IMR-90 (cell line): ENCODE results near the gene GFER. TPM values are rescaled to one million over a fixed set of nuclear protein-coding genes. Genes with fewer than 3 reads are reported as not detected.

Experiments used
- ATAC-seq: fragments of 200-7000 bp; cut with Tn5 transposase; 2 replicates; pipeline ENCODE4 v1.9.1; 2020; ENCODE audit warnings: low read depth, mild to moderate bottlenecking, moderate library complexity
- BruUV-seq: library from RNA; stranded (reverse); fragments of 400-500 nt; replicated peaks from 2 replicates; lab custom pipeline; 2021; lab: Mats Ljungman, UMichigan
- CTCF ChIA-PET: fragments of 300-600 bp; formaldehyde crosslinking; extraction: SDS; loops from one replicate; lab custom pipeline; 2021; ENCODE audit warnings: antibody characterized with exemption; lab: Yijun Ruan, JAX
- POLR2A ChIA-PET: fragments of 300-600 bp; sonication (Branson Sonifier 250); formaldehyde crosslinking; loops from one replicate; lab custom pipeline; 2022; ENCODE audit warnings: antibody characterized with exemption; ENCODE audit not compliant: unreplicated experiment; lab: Charles Lee
- DNase-seq: peaks from one replicate; pipeline ENCODE4 v3.0.0; 2013
- H2AFZ ChIP-seq: replicated peaks from 2 replicates; pipeline ENCODE3; 2013; ENCODE audit warnings: low read length, mild to moderate bottlenecking; ENCODE audit not compliant: poor library complexity
- H2AK5ac ChIP-seq: 2 replicates; pipeline ENCODE4 v1.6.1; 2013; ENCODE audit warnings: low read depth, low read length, inconsistent platforms
- H2AK9ac ChIP-seq: replicated peaks from 2 replicates; pipeline ENCODE3; 2013; ENCODE audit warnings: mild to moderate bottlenecking, low read depth, low read length, moderate library complexity; ENCODE audit not compliant: poor library complexity
- H2BK120ac ChIP-seq: 2 replicates; pipeline ENCODE4 v1.6.1; 2013; ENCODE audit warnings: low read depth, low read length, inconsistent platforms
- H2BK15ac ChIP-seq: 3 replicates; pipeline ENCODE4 v1.6.1; 2013; ENCODE audit warnings: low read depth, low read length, inconsistent platforms
- H2BK20ac ChIP-seq: 2 replicates; pipeline ENCODE4 v1.6.1; 2013; ENCODE audit warnings: low read depth, mild to moderate bottlenecking, inconsistent platforms, low read length, moderate library complexity
- H2BK5ac ChIP-seq: 2 replicates; pipeline ENCODE4 v1.6.1; 2013; ENCODE audit warnings: mild to moderate bottlenecking, low read depth, low read length, inconsistent platforms; ENCODE audit not compliant: poor library complexity, severe bottlenecking
- H3K14ac ChIP-seq: replicated peaks from 2 replicates; pipeline ENCODE4 v1.6.1; 2013; ENCODE audit warnings: low read depth, low read length, inconsistent platforms
- H3K18ac ChIP-seq: 2 replicates; pipeline ENCODE4 v1.6.1; 2013; ENCODE audit warnings: low read depth, low read length, control low read depth
- H3K23ac ChIP-seq: 2 replicates; pipeline ENCODE4 v1.6.1; 2013; ENCODE audit warnings: low read depth, low read length, inconsistent platforms
- H3K27ac ChIP-seq: 2 replicates; pipeline ENCODE4 v1.5.1; 2013; ENCODE audit warnings: mild to moderate bottlenecking, control low read depth, low read length; ENCODE audit not compliant: insufficient read depth
- H3K27me3 ChIP-seq: 2 replicates; pipeline ENCODE4 v1.6.1; 2013; ENCODE audit warnings: low read length; ENCODE audit not compliant: control insufficient read depth, insufficient read depth
- H3K36me3 ChIP-seq: 2 replicates; pipeline ENCODE4 v1.6.1; 2013; ENCODE audit warnings: low read length, mixed read lengths; ENCODE audit not compliant: control insufficient read depth, insufficient read depth
- H3K4ac ChIP-seq: 2 replicates; pipeline ENCODE4 v1.6.1; 2013; ENCODE audit warnings: low read depth, low read length, inconsistent platforms
- H3K4me1 ChIP-seq: 2 replicates; pipeline ENCODE4 v1.6.1; 2013; ENCODE audit warnings: low read length, mixed read lengths; ENCODE audit not compliant: control insufficient read depth, insufficient read depth
- H3K4me2 ChIP-seq: 2 replicates; pipeline ENCODE4 v1.6.1; 2013; ENCODE audit warnings: low read depth, mild to moderate bottlenecking, control low read depth, low read length, moderate library complexity
- H3K4me3 ChIP-seq: 2 replicates; pipeline ENCODE4 v1.5.1; 2013; ENCODE audit warnings: low read depth, mild to moderate bottlenecking, control low read depth, low read length, moderate library complexity; ENCODE audit not compliant: insufficient read depth
- H3K56ac ChIP-seq: 2 replicates; pipeline ENCODE4 v1.6.1; 2013; ENCODE audit warnings: low read length, inconsistent platforms; ENCODE audit not compliant: insufficient read depth; ENCODE audit errors: extremely low read depth
- H3K79me1 ChIP-seq, 2 experiments: 2 replicates each; pipeline ENCODE4 v1.6.1; 2013; ENCODE audit warnings: low read length in 2 of 2, inconsistent platforms in 1 of 2, low read depth in 1 of 2
- H3K9ac ChIP-seq: 2 replicates; pipeline ENCODE4 v1.6.1; 2013; ENCODE audit warnings: low read depth, low read length, control low read depth
- H3K9me1 ChIP-seq: 2 replicates; pipeline ENCODE4 v1.6.1; 2013; ENCODE audit warnings: low read length, inconsistent platforms; ENCODE audit not compliant: insufficient read depth
- H3K9me3 ChIP-seq: 2 replicates; pipeline ENCODE4 v1.6.1; 2013; ENCODE audit warnings: low read length; ENCODE audit not compliant: control insufficient read depth, insufficient read depth
- H4K20me1 ChIP-seq: 2 replicates; pipeline ENCODE4 v1.6.1; 2013; ENCODE audit warnings: low read length, inconsistent platforms; ENCODE audit not compliant: insufficient read depth
- H4K5ac ChIP-seq: 2 replicates; pipeline ENCODE4 v1.6.1; 2013; ENCODE audit warnings: mild to moderate bottlenecking, low read depth, low read length, control low read depth
- H4K8ac ChIP-seq, 2 experiments: 2 replicates each; pipeline ENCODE4 v1.6.1; 2013; ENCODE audit warnings: low read depth in 2 of 2, low read length in 2 of 2, control low read depth in 1 of 2, inconsistent platforms in 1 of 2
- H4K91ac ChIP-seq: 2 replicates; pipeline ENCODE4 v1.6.1; 2013; ENCODE audit warnings: low read depth, low read length, inconsistent platforms; ENCODE audit not compliant: insufficient read depth
- BHLHE40 ChIP-seq: fragments of 150-350 bp; IDR thresholded peaks from 2 replicates; pipeline ENCODE4 v1.6.1; 2016; ENCODE audit warnings: mild to moderate bottlenecking, low read depth, low read length
- CHD1 ChIP-seq: IDR thresholded peaks from 2 replicates; pipeline ENCODE4 v1.6.1; 2012; ENCODE audit warnings: low read depth, low read length, improper control_type of control experiment
- MAZ ChIP-seq: IDR thresholded peaks from 2 replicates; pipeline ENCODE4 v1.6.1; 2012; ENCODE audit warnings: low read depth, mild to moderate bottlenecking, low read length, improper control_type of control experiment, moderate library complexity, borderline replicate concordance
- NFE2L2 ChIP-seq: fragments of 150-350 bp; IDR thresholded peaks from 2 replicates; pipeline ENCODE4 v1.6.1; 2016; ENCODE audit warnings: low read depth, mild to moderate bottlenecking, low read length
- WGBS, 2 experiments: methylation state at CpG; one replicate each; pipeline versions ENCODE4 v1.1.5 to v1.1.7; 2013; ENCODE audit warnings: missing lambda C conversion rate in 2 of 2; ENCODE audit not compliant: insufficient read length in 1 of 2; ENCODE audit errors: extremely low coverage in 2 of 2; 5-methylcytosine and 5-hydroxymethylcytosine counted together
- dilution Hi-C: fragments of 300-500 bp; cut with HindIII; formaldehyde crosslinking; loops from one replicate; pipeline ENCODE4 v1.14.3; 2018; ENCODE audit warnings: low sequenced_read_pairs; ENCODE audit not compliant: unreplicated experiment
- in situ Hi-C: fragments of 300-500 bp; cut with MboI; formaldehyde crosslinking; loops from 3 replicates; pipeline ENCODE4 v1.14.3; 2019; ENCODE audit warnings: low sequenced_read_pairs, inconsistent platforms, mixed read lengths
- intact Hi-C: fragments of 100-400 bp; cut with micrococcal nuclease; formaldehyde crosslinking; loops from 2 replicates; pipeline ENCODE4 v1.10.0; 2022
- polyA plus RNA-seq, 3 experiments: library from polyadenylated mRNA; depleted of rRNA; stranded (reverse); fragments of >200 nt; gene quantifications; 2 replicates each; pipeline ENCODE4 v1.2.3, GENCODE V29; 2012; ENCODE audit warnings: low replicate concordance in 1 of 3
- total RNA-seq: library from RNA; depleted of rRNA; stranded (reverse); fragments of >200 nt; gene quantifications from 2 replicates; pipeline ENCODE4 v1.2.3, GENCODE V29; 2012
- TF ChIP-seq, protein P1 (sequence below): fragments of 150-350 bp; IDR thresholded peaks from 2 replicates; pipeline ENCODE4 v1.6.1; 2017; ENCODE audit warnings: mild to moderate bottlenecking, antibody characterized with exemption, low read length, low read depth
- TF ChIP-seq, protein P2 (sequence below): conservative IDR thresholded peaks from 2 replicates; pipeline ENCODE4 v1.5.1; 2012; ENCODE audit warnings: mild to moderate bottlenecking, low read depth, low read length, improper control_type of control experiment
- TF ChIP-seq, protein P3 (sequence below): fragments of 150-350 bp; IDR thresholded peaks from 2 replicates; pipeline ENCODE4 v1.6.1; 2016; ENCODE audit warnings: low read depth, mild to moderate bottlenecking, low read length, moderate library complexity, borderline replicate concordance

GFER gene
- total and polyA plus RNA-seq, 2 of the 4 experiments (the other 2 are of a cell fraction) = 6.8 to 19.8 TPM

DNA sequence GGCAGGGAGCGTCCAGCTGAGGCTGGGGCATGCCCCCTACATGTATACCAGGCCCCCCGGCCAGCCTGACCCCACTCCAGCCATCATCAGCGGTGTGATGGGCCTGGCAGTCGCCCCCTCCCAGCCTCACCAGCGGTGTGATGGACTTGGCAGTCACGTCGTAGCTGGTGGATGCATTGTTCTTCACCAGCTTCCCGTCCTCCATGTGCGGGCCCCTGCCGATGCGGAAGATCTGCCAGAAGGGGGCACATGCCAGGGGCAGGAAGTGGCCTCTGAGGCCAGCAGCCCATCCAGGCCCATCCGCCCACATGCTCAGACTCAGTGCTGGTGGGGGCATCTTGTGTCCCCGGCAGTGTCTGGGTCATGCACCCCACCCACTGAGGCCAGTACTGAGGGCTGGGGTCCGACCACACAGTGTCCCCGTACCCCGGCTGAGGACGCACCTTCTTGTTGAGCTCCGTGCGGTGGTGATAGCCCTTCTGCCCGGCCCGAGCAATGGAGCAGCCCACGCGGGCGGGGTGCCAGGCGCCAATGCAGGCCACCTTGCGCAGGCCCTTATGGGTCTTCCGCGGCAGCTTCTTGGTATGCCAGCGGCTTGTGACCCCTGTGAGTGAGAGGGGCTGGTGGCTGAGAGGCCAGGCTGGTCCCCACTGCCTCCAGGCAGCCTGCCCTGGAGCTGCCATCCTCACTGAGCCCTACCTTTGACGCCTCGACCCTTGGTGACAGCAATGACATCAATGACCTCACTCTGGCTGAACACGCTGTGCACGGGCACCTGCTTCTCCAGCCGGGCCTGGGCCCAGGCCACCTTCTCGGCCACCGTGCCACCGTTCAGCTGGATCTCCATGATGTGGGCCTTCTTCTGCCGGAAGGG lies 37.3 kb upstream of the GFER start:
- dilution Hi-C loops = no loop called here
- POLR2A ChIA-PET = no interaction called here
- no TSS peak for BruUV-seq

More for the DNA sequence above, 37.3 kb upstream of the GFER start:
- no peak overlapping the region for H3K27ac ChIP-seq
- DNase-seq (no peak), ATAC-seq (no peak)
- no peak overlapping the region for H4K91ac ChIP-seq
- no peak overlapping the region for H3K56ac ChIP-seq
- no peak overlapping the region for H4K5ac ChIP-seq
- peaks cover 4 to 8% of the 10 kb centered on the region in 2 experiments; a peak in 3 of 4 replicates for H3K79me1 ChIP-seq
- H2BK120ac ChIP-seq = no peak overlapping the region
- H4K8ac ChIP-seq = no peak overlapping the region
- H3K9ac ChIP-seq = no peak overlapping the region
- peaks cover 5% of the 10 kb centered on the region; the same call in 1 of the 2 replicates for H3K4me1 ChIP-seq
- CTCF ChIA-PET = no interaction called here
- in situ Hi-C loops (no loop called here), intact Hi-C loops (no loop called here)
- no peak overlapping the region for H3K14ac ChIP-seq
- H3K4me3 ChIP-seq = no peak overlapping the region
- no peaks in the 10 kb centered on the region for H3K9me1 ChIP-seq
- H3K23ac ChIP-seq = no peak overlapping the region
- no peaks in the 10 kb centered on the region for H3K36me3 ChIP-seq
- H3K18ac ChIP-seq = no peak overlapping the region
- 78% methylated on average over 24 of the region's 38 CpGs; no CpG with 5 or more reads in 1 of the 2 experiments for WGBS, 2 experiments
- H2BK20ac ChIP-seq = no peak overlapping the region
- H4K20me1 ChIP-seq = no peaks in the 10 kb centered on the region
- H3K4me2 ChIP-seq = no peak overlapping the region
- H3K9me3 ChIP-seq = no peaks in the 10 kb centered on the region
- no peak for TF ChIP-seq BHLHE40
- no peak for TF ChIP-seq NFE2L2
- TF ChIP-seq CHD1 = no peak
- TF ChIP-seq MAZ = no peak
- TF ChIP-seq, protein P1, sequence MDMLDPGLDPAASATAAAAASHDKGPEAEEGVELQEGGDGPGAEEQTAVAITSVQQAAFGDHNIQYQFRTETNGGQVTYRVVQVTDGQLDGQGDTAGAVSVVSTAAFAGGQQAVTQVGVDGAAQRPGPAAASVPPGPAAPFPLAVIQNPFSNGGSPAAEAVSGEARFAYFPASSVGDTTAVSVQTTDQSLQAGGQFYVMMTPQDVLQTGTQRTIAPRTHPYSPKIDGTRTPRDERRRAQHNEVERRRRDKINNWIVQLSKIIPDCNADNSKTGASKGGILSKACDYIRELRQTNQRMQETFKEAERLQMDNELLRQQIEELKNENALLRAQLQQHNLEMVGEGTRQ = no peak
- TF ChIP-seq, protein P2, sequence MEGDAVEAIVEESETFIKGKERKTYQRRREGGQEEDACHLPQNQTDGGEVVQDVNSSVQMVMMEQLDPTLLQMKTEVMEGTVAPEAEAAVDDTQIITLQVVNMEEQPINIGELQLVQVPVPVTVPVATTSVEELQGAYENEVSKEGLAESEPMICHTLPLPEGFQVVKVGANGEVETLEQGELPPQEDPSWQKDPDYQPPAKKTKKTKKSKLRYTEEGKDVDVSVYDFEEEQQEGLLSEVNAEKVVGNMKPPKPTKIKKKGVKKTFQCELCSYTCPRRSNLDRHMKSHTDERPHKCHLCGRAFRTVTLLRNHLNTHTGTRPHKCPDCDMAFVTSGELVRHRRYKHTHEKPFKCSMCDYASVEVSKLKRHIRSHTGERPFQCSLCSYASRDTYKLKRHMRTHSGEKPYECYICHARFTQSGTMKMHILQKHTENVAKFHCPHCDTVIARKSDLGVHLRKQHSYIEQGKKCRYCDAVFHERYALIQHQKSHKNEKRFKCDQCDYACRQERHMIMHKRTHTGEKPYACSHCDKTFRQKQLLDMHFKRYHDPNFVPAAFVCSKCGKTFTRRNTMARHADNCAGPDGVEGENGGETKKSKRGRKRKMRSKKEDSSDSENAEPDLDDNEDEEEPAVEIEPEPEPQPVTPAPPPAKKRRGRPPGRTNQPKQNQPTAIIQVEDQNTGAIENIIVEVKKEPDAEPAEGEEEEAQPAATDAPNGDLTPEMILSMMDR = no peak
- TF ChIP-seq, protein P3, sequence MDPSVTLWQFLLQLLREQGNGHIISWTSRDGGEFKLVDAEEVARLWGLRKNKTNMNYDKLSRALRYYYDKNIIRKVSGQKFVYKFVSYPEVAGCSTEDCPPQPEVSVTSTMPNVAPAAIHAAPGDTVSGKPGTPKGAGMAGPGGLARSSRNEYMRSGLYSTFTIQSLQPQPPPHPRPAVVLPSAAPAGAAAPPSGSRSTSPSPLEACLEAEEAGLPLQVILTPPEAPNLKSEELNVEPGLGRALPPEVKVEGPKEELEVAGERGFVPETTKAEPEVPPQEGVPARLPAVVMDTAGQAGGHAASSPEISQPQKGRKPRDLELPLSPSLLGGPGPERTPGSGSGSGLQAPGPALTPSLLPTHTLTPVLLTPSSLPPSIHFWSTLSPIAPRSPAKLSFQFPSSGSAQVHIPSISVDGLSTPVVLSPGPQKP = no peak
- H2AFZ ChIP-seq = peak overlapping the region; percentile 58
- no peak overlapping the region for H2AK5ac ChIP-seq
- no peaks in the 10 kb centered on the region for H3K27me3 ChIP-seq
- no peak overlapping the region for H3K4ac ChIP-seq
- no peak overlapping the region for H2AK9ac ChIP-seq
- no peak overlapping the region for H2BK15ac ChIP-seq
- H2BK5ac ChIP-seq = no peak overlapping the region
